ENCODE results near the gene CYBA.
"Not testable (repeated sequence)": the region's sequence is repeated elsewhere in the genome, so short reads cannot be mapped to it uniquely, and the experiment has no call there.

CYBA gene

GRCh38 chr16:88626646-88627045 lies 24.2 kb downstream of the CYBA start:
- no peak for DNase-seq

GRCh38 chr16:88624977-88625576 lies 25.8 kb downstream of the CYBA start:
- DNase-seq = no peak

- no peak for DNase-seq
These were observed 26.4 kb downstream of the CYBA start for GRCh38 chr16:88624481-88624880.

- no peak for DNase-seq
These were observed 27.0 kb downstream of the CYBA start for GRCh38 chr16:88623858-88624257.

- DNase-seq = no peak
These were observed 28.0 kb downstream of the CYBA start for GRCh38 chr16:88622866-88623265.

- no peak for DNase-seq
These were observed 28.7 kb downstream of the CYBA start for GRCh38 chr16:88622125-88622524.

- peak; percentile 86 for DNase-seq
These were observed 30.7 kb downstream of the CYBA start for GRCh38 chr16:88619859-88620815.

GRCh38 chr16:88618956-88619667 lies 31.7 kb downstream of the CYBA start:
- DNase-seq = no peak

GRCh38 chr16:88618182-88618955 lies 32.5 kb downstream of the CYBA start:
- no peak for DNase-seq

- DNase-seq = no peak
These were observed 33.4 kb downstream of the CYBA start for GRCh38 chr16:88617268-88618031.

- no peak for DNase-seq
These were observed 34.1 kb downstream of the CYBA start for GRCh38 chr16:88616736-88617135.

- DNase-seq = no peak
These were observed 34.5 kb downstream of the CYBA start for GRCh38 chr16:88616320-88616719.

- DNase-seq = no peak
These were observed 35.9 kb downstream of the CYBA start for GRCh38 chr16:88614818-88615580.

GRCh38 chr16:88613911-88614817 lies 36.7 kb downstream of the CYBA start:
- no peak for DNase-seq

GRCh38 chr16:88613293-88613692 lies 37.6 kb downstream of the CYBA start:
- DNase-seq = no peak

- no peak for DNase-seq
These were observed 39.7 kb downstream of the CYBA start for GRCh38 chr16:88610909-88611812.

GRCh38 chr16:88610080-88610479 lies 40.8 kb downstream of the CYBA start:
- no peak for DNase-seq

- not testable (repeated sequence) for DNase-seq
These were observed 41.4 kb downstream of the CYBA start for GRCh38 chr16:88609426-88609825.

- DNase-seq = no peak
These were observed 42.8 kb downstream of the CYBA start for GRCh38 chr16:88608076-88608475.
